GM18498 (cell line): ENCODE measurements around the gene KIF13A.
"Not testable (repeated sequence)": the region's sequence is repeated elsewhere in the genome, so short reads cannot be mapped to it uniquely, and the experiment has no call there.

ENCODE experiments used
- ATAC-seq: cut with Tn5 transposase; IDR thresholded peaks from one replicate; pipeline ENCODE4 v1.9.1; 2021; ENCODE audit warnings: mild to moderate bottlenecking, moderate library complexity; ENCODE audit not compliant: unreplicated experiment

The KIF13A gene

GRCh38 chr6:17987447-17987696 lies at the start of gene KIF13A:
Gene KIF13A (minus strand): TSS chr6:17987635. CDS start chr6:17987463, 172 bp downstream.
- ATAC-seq, result peak; percentile 70

DNA sequence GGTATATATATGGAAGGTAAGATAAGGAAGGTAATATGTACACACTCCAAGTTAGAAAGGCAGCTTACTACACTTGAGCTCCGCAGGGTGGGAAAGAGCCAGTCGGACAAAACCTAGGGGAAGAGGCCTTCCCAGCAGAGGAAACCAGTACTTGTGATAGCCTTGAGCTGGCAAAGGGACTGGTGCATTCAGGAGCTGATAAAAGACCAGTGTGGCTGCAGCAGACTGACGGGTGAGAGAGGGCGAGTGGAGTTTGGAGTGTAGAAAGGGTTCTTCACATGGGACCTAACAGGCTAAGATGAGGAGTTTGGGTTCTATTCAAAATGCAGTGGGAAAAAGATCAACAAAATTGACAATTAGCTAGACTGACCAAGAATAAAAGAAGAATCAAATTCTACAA lies 49.3 kb upstream of the KIF13A start:
- no peak for ATAC-seq

DNA sequence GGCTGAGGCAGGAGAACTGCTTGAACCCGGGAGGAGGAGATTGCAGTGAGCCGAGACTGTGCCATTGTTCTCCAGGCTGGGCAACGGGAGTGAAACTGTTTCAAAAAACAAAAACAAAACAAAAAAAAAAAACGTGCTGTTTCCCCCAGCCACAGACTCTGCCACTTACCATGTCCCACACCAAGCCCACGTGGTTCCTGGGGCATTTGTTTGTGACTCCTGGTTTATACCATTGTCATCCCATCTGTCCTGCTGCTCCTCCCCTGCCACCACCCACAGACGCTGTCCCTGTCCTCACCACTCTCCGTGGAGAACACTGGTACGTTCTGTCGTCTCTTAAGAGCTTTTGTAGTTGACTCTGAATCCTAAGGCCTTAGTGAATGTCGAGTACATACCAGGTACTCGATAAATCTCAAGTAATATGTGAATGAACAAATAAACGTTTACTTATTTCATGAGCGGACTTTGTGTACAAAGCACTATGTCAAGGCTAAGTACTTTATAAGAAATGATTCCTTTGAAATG lies 48.0 kb upstream of the KIF13A start:
- no peak for ATAC-seq

DNA sequence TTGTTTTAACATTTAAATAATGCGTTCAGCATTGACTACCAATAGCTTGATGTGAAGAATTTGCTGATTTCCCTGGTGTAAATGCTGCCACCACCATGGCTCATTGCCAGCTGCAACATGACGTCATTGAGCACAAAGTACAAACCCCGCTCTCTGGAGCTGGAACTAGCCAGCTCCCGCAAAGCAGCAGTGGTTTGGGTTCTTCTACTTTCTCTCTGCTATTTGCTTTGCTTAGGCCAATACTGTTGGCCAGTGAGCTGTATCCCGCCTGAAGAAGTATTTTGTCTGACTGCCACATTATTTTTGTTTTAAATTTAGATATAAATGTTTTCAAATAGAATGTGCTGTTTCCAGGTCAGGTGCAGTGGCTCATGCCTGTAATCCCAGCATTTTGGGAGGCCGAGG lies 47.4 kb upstream of the KIF13A start:
- no peak for ATAC-seq

GRCh38 chr6:18031680-18032256 lies 44.3 kb upstream of the KIF13A start:
- no peak for ATAC-seq

GRCh38 chr6:18031189-18031588 lies 43.8 kb upstream of the KIF13A start:
- ATAC-seq, result no peak

- ATAC-seq, result no peak
These were observed 40.9 kb upstream of the KIF13A start for GRCh38 chr6:18028332-18028731.

- ATAC-seq, result no peak
These were observed 38.2 kb upstream of the KIF13A start for GRCh38 chr6:18025596-18025995.

DNA sequence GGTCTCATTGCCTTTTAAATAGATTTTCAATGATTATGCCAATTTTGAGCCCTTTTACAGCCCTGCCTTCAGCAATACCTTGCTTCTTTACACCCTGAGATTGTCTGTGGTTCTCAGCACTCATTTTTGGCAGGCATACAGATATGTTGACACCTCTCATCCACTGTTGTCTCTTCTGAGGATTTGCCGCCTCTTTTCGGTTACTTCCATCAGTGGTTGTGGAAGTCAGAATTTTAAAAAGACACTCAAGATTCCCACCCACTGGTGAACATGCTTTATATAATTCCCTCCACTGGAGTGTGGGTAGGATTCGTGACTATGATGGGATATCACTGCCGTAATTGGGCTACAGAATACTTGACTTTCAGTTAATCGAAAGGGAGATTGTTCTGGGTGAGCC lies 37.4 kb upstream of the KIF13A start:
- ATAC-seq, result no peak

DNA sequence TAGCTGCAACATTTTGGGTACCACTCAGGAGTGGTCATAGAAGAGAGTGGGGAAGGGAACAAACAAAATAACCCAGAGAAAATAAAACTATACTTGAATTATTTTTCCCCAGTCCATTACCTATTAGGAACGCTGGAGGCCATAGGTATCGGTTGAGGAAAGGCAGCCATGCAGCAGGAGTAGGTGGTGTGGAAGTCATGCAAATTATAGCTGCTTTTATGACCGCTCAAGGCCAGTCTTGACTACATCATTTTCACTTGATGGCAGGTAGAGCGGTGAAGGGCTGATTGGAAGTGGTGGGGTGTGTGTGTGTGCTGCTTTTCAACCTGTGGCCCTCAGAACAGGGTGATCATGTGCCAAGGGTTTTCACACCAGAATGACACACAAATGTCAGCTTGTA lies 36.5 kb upstream of the KIF13A start:
- ATAC-seq, result no peak

GRCh38 chr6:18022398-18023231 lies 35.2 kb upstream of the KIF13A start:
- no peak for ATAC-seq

DNA sequence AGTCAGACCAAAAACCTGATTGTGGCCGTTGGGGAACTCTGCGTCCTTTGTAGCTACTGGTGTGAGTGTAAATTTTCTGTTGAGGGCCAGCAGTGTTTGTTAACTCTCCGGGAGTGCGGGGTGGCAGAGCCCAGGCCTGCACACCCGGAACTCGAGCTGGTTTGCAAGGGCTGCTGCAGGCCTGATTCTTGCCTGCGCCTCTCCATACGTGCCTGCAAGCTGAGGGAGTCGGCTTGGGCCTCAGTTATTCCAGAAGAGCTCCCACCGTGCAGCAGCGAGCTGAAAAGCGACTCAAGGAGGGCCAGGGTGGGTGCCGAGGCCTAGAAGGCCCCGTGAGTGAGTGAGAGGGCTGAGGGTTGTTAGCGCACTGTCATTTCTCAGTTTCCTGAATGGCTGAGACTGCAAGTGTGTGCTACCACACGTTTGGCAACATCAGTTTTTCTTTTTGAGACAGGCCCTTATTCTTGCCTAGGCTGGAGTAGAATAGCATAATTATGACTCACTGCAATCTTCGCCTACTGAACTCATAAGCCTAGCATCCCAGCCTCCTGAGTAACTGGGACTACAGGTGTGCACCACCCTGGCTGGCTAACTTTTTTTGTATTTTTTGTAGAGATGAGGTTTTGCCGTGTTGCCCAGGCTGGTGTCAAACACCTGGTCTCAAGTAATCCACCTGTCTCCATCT lies 33.9 kb upstream of the KIF13A start:
- no peak for ATAC-seq

DNA sequence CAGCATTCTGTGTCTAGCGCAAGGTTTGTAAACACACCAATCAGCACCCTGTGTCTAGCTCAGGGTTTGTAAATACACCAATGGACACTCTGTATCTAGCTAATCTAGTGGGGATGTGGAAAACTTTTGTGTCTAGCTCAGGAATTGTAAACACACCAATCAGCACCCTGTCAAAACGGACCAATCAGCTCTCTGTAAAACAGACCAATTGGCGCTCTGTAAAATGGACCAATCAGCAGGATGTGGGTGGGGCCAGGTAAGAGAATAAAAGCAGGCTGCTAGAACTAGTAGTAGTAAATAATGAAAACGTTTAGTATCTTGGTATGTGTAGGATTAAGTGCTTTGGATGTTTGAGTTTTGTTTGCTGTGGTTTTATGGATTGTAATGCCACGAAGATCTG lies 33.1 kb upstream of the KIF13A start:
- not testable (repeated sequence) for ATAC-seq

DNA sequence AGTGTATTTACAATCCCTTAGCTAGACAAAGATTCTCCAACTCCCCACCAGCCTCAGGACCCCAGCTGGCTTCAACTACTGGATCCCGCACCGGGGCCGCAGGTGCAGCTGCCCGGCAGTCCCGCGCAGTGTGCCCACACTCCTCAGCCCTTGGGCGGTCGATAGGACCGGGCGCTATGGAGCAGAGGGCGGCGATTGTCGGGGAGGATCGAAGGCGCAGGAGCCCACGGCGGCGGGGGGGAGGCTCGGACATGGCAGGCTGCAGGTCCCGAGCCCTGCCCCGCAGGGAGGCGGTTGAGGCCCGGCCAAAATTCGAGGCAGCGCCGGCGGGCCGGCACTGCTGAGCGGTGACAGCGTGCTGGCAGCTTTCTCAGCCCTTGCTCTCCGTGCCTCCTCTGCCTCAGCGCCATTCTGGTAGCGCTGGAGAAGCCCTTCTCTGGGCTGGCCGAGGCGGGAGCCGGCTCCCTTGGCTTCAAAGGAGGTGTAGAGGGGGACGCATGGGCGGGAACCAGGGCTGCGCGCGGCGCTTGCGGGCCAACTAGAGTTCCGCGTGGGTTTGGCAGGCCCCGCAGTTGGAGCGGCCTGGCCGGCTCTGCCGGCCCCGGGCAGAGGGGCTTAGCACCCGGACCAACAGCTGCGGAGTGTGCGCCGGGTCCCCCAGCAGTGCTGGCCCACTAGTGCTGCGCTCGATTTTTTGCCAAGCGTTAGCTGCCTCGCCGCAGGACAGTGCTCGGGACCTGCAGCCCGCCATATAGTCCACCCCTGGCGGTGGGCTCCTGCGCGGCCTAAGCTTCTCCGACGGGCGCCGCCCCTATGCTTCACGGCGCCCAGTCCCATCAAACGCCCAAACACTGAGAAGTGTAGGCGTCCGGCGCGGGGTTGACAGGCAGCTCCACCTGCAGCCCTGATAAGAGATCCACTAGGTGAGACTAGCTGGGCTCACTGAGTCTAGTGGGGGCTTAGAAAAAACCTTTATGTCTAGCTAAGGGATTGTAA lies 32.4 kb upstream of the KIF13A start:
- no peak for ATAC-seq

DNA sequence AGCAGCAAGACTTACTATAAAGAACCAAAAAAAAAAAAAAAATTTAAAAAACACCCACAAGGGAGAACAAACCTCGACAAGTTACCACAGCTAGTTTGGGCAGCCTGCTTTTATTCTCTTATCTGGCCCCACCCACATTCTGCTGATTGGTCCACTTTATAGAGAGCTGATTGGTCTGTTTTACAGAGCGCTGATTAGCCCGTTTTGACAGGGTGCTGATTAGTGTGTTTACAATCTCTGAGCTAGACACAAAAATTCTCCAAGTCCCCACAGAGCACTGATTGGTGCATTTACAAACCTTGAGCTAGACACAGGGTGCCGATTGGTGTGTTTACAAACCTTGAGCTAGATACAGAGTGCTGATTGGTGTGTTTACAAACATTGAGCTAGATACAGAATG lies 31.7 kb upstream of the KIF13A start:
- ATAC-seq, result not testable (repeated sequence)

- ATAC-seq, result no peak
These were observed 29.3 kb upstream of the KIF13A start for GRCh38 chr6:18016698-18017097.

- ATAC-seq, result no peak
These were observed 28.7 kb upstream of the KIF13A start for GRCh38 chr6:18016133-18016532.

- no peak for ATAC-seq
These were observed 23.9 kb upstream of the KIF13A start for GRCh38 chr6:18011287-18011686.

- not testable (repeated sequence) for ATAC-seq
These were observed 23.1 kb upstream of the KIF13A start for GRCh38 chr6:18010540-18010939.

DNA sequence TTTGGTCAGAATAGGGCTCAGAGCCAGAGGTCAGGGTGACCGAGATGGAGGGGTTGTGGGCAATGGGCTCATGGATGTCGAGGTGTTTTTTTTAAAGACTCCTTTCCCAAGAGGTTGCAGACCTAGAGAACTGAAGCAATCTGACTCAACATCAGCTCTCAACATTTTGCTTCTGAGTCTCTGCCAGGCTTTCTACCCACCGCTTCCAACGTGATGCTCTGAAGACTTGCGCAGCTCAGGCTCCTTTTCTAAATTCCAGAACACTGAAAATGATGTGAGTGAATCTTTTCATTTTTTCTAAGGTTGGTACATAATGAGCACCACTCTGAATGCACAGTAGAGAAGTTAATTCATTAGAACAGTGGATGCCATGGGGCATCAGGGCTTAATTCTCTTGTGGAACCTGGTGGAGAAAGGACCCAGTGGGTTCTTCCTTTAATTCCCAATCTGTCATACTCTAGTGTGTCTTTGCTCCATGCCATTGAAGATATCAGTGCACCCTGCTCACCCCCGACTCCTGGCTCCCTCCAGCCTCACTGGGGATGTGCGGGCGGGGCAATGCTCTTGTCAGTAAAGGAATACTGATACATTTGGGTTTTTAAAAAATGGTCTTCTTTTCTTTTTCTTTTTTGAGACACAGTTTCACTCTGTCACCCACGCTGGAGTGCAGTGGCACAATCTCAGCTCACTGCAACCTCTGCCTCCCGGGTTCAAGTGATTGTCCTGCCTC lies 17.0 kb upstream of the KIF13A start:
- ATAC-seq, result no peak
